Measurements from ENCODE around the gene WDR74.
"Not testable (repeated sequence)": the region's sequence is repeated elsewhere in the genome, so short reads cannot be mapped to it uniquely, and the experiment has no call there.

The WDR74 gene

DNA sequence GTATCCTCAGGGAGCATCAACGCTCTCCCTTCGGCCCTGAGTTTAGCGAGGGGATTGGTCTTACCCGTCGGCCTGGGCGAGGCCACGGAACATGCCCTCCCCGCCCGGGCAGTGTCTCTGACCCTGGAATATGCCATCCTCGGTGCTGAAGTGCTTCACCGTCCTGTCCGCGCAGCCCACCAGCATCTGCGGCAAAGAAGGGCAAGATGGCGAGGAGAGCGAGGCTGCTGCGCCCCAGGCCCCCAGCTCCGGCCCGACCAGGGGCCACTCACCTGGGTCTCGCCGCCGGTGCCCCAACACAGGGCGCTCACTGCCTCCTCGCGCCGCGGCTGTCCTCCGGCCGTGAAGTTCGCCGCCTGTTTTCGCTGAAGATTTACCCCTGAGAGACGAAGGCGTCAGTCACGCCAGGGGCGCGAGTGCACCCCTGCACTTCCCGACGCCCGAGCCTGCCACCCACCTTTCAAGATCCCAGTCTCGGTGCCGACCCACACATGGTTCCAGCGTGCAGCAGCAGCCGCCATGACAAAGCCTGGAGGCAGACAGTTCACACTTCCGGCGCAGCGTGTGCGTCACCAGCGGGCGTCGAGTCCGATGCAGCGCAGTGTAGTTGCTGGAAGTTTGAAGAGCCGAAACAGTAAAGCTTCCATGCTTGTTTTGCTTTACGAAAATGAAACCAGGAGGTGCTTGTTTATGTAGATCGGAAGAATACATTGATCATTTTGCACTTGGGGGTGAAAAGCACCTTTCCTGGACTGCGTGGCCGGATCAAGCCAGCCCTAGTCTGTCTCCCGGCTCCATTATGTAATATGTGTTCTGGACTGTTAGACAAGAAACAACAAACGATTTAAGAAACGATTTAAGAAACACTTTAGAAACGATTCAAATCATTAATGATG lies at the start of gene WDR74:
Gene WDR74 (minus strand): TSS at position 541 of the 896 bp plus-strand sequence. CDS start 20 bp downstream, at position 521.
- peak; percentile 94 for DNase-seq

DNA sequence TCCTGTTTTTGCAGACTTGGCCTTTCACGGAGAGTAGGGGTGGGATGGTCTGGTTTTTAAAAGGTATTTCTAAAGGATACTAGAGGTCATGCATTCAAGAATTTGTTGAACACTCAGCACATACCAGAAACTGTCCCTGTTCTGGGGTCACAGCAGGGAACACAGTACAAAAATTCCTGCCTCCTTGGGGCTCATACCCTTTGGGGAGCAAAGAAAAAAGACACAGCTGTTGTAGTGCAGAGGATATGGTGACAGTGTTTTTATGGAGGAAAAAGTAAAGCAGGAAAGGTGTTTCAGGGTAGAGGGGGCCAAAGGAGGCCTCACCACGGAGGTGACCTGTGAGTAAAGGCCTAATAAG lies 49.7 kb upstream of the WDR74 start:
- DNase-seq, result no peak

DNA sequence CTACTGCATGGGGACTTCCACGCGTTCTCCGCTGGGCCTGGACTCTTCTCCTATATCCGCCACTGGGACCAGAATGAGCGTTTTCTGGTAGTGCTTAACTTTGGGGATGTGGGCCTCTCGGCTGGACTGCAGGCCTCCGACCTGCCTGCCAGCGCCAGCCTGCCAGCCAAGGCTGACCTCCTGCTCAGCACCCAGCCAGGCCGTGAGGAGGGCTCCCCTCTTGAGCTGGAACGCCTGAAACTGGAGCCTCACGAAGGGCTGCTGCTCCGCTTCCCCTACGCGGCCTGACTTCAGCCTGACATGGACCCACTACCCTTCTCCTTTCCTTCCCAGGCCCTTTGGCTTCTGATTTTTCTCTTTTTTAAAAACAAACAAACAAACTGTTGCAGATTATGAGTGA lies 49.0 kb upstream of the WDR74 start:
- DNase-seq, result no peak

DNA sequence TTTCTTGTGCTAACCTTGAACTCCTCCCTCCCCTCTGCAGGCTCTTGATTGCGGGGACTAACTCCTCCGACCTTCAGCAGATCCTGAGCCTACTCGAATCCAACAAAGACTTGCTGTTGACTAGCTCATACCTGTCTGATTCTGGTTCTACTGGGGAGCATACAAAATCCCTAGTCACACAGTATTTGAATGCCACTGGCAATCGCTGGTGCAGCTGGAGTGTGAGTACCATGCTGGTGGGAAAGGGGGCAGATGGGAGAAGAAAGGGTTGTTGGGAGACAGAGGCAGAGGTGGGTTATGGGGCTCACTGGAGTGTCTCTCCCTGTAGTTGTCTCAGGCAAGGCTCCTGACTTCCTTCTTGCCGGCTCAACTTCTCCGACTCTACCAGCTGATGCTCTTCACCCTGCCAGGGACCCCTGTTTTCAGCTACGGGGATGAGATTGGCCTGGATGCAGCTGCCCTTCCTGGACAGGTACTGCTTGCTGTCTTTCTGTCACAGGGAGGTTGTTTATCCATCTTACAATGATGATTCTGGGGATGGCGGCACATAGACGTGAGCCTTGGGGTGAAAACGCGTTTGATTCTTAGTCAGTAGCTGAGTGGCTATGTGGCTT lies 45.9 kb upstream of the WDR74 start:
- no peak for DNase-seq

DNA sequence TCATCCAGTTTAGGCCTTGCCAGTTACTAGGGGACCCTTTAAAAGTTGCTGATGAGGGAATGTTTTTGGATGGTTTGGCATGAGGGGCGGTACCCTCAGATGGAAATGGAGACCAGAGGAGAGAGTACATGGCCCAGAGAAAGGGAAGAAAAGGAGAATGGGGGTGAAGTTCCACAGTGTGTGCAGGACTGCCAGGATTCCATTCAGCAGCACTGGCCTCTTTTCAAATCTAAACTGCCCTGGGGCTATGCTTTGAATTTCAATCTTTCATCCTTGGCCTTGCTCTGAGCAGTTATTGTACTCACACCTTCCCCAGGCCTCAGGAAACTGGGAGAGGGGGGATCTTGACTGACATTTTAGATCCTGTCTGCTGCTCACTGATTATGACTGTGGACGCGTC lies 44.3 kb upstream of the WDR74 start:
- DNase-seq, result no peak

DNA sequence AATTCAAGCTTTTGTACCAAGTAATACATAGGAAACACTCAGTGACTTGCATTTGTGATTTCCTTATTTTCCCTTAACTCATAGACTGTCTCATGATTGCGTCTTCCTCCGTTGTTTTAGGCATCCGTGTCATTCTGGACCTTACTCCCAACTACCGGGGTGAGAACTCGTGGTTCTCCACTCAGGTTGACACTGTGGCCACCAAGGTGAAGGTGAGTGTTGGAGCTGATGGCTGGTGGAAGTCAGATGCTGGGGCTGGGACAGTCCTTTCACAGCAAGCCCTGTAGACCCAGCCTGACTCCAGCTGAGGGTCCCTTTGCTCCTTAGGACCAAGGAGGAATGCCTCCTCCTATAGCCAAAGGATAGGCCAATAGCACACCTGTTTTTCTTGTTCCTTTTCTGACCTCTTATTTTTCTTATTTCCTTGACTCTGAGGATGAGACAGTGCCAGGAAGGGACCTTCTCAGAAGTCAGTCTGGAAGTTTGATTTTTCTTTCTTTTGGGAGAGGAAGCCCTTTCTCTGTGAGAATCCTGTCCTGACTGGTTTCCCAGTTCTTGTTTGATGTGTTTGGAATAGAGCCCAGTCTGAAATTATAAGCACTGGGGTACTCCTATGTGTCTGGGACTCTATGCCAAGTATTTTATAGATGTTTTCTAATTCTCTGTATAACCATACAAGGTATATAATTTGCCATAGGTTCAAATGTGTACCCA lies 43.6 kb upstream of the WDR74 start:
- DNase-seq, result no peak

DNA sequence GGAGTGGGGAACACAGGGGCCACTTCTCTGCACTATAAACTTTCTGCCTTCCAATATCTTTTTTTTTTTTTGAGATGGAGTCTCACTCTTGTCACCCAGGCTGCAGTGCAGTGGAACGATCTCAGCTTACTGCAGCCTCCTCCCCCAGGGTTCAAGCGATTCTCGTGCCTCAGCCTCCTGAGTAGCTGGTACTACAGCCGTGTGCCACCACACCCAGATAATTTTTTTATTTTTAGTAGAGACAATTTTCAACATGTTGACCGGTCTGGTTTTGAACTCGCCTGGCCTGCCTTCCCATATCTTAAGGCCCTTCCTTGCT lies 43.0 kb upstream of the WDR74 start:
- DNase-seq, result no peak

DNA sequence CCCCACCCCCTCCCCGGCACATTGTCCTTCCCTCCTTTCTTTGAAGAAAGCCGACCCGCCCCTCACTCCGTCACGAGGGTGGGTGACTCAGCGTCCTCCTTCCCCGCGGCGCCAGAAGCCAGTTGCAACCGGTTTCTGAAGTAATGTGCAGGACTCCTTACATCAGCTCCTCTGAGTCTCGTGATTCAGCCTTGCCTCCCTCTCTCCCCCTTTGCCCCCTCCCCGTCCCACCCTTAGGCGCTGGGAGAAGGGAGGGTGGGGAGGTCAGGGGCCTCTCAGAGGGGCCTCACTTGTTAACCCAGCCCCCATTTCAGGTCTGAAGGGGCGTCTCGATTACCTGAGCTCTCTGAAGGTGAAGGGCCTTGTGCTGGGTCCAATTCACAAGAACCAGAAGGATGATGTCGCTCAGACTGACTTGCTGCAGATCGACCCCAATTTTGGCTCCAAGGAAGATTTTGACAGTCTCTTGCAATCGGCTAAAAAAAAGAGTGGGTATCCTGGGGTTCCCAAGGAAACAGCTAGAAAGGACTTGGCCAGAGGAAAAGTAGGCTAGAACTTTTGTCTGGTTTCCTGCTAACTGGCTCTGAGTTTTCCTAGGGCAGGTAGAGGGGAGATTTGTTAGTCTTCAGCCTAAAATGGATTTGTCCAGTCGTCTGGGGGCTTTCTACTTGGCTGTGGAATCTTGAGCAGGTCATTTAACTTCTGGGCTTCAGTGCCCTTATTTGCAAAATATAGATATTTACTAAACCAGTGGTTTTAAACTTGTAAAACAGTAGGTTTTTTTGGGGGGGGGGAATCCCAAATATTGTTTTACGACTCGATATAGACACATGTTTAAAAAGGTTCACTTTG lies 42.4 kb upstream of the WDR74 start:
- peak; percentile 91 for DNase-seq

DNA sequence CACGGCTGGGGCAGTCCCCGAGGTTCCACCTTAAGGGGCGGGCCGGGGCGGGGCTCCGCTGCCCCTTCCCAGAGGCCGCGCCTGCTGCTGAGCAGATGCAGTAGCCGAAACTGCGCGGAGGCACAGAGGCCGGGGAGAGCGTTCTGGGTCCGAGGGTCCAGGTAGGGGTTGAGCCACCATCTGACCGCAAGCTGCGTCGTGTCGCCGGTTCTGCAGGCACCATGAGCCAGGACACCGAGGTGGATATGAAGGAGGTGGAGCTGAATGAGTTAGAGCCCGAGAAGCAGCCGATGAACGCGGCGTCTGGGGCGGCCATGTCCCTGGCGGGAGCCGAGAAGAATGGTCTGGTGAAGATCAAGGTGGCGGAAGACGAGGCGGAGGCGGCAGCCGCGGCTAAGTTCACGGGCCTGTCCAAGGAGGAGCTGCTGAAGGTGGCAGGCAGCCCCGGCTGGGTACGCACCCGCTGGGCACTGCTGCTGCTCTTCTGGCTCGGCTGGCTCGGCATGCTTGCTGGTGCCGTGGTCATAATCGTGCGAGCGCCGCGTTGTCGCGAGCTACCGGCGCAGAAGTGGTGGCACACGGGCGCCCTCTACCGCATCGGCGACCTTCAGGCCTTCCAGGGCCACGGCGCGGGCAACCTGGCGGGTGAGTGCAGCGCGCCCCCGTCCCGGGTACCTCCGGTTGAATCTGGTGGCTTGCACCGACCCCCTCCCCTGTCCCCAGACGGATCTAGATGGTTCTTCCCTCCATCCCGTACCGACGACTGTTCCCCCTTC lies 41.6 kb upstream of the WDR74 start, which contains the start of gene SLC3A2:
Gene SLC3A2 (plus strand): TSS at position 94 of the 776 bp plus-strand sequence. CDS start 128 bp downstream, at position 222.
- peak; percentile 85 for DNase-seq

DNA sequence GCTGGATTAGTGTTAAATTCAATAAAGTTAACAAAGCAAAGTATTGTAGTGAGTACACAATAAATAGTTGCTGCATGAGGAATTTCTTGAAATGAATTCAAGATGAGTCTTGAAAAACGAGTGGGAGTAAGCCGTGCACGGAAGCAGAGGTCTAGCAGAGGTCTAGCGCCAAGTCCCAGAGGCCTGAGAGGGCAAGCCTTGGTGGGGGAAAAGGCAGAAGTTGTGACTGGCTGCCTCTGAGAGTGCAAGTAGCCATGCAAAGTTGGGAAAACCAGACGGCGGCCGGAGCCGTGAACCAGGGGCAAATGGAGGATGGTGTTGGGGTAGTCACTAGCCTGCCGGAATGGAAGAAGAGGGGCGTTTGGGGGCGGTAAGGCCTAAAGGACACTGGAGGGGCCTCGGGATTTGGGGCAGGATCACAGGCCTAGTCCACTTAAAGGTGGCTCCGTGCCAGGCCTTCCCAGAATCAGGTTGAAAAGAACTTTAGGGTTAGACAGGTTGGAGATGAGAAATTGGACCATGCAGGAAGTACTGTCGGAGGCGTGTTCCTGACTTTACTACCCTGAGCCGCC lies 40.9 kb upstream of the WDR74 start:
- no peak for DNase-seq

DNA sequence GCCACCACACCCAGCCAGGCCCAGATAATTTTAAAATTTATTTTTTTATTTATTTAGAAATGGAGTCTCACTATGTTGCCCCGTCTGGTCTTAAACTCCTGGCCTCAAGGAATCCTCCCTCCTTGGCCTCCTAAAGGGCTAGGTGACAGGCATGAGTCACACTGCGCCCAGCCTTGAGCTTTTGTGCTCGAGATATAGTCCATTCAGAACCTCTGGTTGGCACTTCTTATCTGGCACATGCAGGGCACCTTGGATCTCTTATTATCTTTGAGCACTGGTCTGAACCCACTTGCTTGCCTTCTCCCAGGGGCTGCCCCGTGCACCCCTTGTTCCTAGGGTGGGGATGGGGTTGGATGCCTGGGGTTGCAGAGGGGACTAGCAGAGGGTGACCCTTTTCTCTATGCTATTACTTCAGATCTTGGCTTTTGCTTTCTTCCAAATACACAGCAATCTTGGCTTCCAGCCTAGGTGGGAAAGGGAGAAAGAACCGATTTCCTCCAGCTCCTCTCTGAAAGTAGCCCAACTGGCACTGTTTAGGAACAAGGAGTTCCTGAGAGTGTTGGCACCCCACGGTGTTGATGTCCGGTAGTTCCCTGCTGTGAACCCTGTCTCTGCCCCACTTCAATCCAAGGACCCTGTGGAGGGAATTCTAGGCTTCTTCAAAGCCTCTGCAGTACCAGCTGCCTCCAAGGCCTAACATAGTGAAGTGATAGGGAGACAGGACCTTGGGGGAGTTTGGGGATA lies 40.0 kb upstream of the WDR74 start:
- DNase-seq, result no peak

DNA sequence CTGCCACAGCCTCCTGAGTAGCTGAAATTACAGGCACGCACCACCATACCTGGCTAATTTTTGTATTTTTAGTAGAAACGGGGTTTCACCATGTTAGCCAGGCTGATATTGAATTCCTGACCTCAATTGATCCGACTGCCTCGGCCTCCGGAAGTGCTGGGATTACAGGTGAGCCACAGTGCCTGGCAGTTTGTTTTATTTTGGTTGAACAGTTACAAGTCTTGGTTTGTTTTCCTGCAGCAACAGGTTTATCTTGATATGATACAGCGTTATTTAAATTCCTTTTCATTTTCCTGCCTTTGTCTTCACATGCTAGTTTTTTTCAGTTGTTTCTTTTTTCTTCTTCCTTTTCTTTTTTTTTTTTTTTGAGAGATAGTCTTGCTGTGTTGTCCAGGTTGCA lies 37.3 kb upstream of the WDR74 start:
- DNase-seq, result no peak

DNA sequence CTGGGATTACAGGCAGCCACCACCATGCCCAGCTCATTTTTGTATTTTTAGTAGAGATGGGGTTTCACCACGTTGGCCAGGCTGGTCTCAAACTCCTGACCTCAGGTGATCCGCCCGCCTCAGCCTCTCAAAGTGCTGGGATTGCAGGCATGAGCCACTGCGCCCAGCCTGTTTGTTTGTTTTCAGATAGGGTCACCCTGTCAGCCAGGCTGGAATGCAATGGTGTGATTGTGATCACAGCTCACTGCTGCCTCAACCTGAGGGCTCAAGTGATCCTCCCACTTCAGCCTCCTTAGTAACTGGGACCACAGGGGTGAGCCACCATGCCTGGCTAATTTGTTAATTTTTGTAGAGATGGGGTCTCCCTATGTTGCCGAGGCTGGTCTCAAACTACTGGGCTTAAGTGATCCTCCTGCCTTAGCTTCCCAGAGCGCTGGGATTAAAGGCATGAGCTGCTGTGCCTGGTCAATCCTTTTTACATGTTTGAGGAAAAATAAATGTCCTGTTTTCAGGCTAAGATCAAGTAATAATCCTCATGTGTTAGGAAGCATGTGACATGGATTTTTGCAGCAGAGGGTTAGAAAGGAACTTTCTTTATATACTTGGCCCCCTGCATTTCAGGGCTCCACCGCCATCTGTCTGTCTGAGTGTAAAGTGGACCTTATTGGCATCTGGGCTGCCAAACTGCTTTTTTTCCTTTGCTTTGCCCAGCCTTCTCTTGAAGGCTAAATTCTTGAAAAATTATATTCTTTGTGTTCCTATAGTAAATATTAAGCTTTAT lies 36.5 kb upstream of the WDR74 start:
- no peak for DNase-seq

DNA sequence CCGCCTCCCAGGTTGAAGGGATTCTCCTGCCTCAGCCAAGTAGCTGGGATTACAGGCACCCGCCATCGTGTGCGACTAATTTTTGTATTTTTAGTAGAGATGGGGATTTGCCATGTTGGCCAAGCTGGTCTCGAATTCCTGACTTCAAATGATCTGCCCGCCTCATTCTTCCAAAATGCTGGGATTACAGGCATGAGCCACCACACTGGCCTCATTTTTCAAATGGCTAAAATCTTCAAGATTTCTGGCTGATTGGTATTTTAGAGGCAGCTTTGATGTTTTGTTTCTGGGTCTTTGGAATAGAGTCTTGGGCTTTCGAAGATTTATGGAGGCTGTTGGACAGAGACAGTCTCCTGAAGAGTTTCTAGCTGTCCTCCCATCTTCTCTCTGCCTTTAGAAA lies 35.5 kb upstream of the WDR74 start:
- DNase-seq, result no peak

DNA sequence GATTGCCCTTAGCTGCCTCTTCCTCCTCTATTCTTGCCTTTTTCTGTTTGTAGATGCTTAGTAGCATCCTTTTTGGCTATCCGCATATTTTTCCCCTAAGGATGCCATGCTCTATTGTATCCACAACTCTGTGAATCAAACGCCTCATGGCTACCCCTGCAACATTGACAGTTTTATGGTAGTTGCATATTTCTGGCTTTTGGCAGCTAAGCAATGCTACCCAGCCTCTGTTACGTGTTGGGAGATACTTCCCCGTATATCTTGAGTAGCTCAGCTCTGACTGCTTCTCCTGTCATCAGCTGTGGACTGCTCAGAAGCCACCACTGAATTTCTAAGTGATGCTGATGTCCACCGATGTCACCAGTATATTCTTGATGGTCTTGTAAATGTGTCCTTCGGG lies 26.2 kb upstream of the WDR74 start:
- DNase-seq, result no peak

DNA sequence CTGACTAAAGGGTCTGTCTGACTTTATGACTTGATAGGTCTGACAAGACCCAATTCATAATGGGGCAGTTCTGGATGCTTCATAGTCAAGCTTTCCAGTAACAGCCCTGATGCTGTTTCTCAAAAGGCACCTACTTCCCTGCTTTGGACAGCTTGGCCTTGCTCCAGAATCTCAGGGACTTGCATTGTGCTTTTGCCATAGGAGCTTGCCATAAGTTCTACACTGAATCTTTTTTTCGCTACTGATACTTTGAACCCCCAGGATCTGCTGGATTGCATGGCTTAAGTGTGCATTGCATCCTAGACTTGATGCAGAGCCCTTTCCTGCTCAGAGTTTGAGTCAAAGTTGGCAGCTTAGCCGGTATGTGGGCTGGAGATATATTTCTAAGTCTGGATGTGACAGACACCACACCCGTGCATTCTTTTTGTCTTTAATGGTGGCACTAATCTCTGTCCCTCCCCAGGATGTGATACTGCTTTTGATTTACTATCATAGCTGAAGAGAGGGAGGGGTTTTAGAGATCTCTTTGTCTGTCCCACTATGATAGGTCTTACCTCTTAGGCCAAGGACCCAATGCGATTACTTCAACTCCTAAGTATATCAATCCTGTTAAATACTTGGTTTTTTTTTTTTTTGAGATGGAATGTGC lies 24.4 kb upstream of the WDR74 start:
- DNase-seq, result no peak

DNA sequence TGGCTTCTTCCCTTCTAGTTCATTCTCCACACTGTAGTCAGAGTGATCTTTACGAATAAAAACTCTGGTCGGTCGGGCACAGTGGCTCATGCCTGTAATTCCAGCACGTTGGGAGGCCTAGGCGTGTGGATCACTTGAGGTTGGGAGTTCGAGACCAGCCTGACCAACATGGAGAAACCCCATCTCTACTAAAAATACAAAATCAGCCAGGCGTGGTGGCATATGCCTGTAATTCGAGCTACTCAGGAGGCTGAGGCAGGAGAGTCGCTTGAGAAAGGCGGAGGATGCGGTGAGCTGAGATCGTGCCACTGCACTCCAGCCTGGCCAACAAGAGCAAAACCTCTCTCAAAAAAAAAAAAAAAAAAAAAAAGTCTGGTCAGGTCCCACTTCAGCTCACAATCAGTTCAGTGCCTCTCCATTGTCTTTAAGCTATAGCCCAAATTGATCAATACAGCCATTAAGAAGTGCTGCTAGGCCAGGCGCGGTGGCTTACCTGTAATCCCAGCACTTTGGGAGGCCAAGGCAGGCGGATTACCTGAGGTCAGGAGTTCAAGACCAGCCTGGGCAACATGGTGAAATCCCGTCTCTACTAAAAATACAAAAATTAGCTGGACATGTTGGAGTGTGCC lies 22.3 kb upstream of the WDR74 start:
- not testable (repeated sequence) for DNase-seq

DNA sequence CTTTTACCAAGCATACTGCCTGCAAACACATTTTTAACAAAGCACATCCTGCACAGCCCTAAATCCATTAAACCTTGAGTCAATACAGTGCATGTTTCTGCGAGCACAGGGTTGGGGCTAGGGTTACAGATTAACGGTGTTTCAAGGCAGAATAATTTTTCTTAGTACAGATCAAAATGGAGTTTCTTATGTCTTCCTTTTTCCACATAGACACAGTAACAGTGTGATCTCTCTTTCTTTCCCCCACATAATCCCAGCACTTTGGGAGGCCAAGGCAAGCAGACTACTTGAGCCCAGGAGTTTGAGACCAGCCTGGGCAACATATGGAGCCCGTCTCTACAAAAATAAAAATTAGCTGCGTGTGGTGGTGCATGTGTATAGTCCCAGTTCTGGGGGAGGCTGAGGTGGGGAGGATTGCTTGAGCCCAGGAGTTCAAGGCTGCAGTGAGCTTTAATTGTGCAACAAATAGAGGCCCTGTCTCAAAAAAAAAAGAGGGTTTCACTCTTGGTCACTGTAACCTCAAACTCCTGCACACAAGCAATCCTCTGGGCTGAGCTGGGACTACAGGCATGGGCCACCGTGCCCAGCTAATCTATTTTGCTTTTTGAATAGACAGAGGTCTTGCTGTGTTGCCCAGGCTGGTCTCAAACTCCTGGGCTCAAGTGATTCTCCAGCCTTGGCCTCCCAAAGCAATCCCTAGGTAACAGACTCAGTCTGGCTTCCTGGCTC lies 21.6 kb upstream of the WDR74 start:
- no peak for DNase-seq

Data from CD4-positive, alpha-beta T cell treated with Interleukin-15 for 1 hour (primary cell).